ENCODE measurements around the gene RTP3. TPM values are rescaled to one million over a fixed set of nuclear protein-coding genes. Genes with fewer than 3 reads are reported as not detected.
"Not testable (repeated sequence)": the region's sequence is repeated elsewhere in the genome, so short reads cannot be mapped to it uniquely, and the experiment has no call there.

RTP3 gene
- total RNA-seq, 2 experiments from 2014 or later, result not detected

- no peak overlapping the region for H3K27ac Mint-ChIP-seq
- peaks cover 11% of the 10 kb centered on the region for H3K4me1 Mint-ChIP-seq (ENCODE audit: low read depth)
- ChIA-PET POLR2A (no interaction called here), CTCF (interaction anchor here (1.0 to 4.2 kb wide), 3 partner anchors 17 to 145 kb away, joined by 3 to 16 read pairs (median 3); no protein-coding TSS in a partner anchor)
- no peak for DNase-seq
- H3K36me3 Mint-ChIP-seq, result no peaks in the 10 kb centered on the region
- intact Hi-C loops (cut with micrococcal nuclease), result loop anchor here (5.0 kb wide), 2 partner anchors 52 to 212 kb away; no protein-coding TSS in a partner anchor
- no peaks in the 10 kb centered on the region for H3K27me3 Mint-ChIP-seq
- no peak overlapping the region for H3K4me3 Mint-ChIP-seq
- H3K9me3 Mint-ChIP-seq, result no peaks in the 10 kb centered on the region
Observed at GRCh38 chr3:46484911-46485778, 12.6 kb upstream of the RTP3 start.

- Mint-ChIP-seq H3K27me3 (no peaks in the 10 kb centered on the region), H3K4me3 (no peak overlapping the region), H3K4me1 (ENCODE audit: low read depth) (peaks cover 11% of the 10 kb centered on the region), H3K9me3 (no peaks in the 10 kb centered on the region), H3K36me3 (no peaks in the 10 kb centered on the region), H3K27ac (no peak overlapping the region)
- ChIA-PET POLR2A (no interaction called here), CTCF (interaction anchor here (1.0 to 4.2 kb wide), 3 partner anchors 16 to 144 kb away, joined by 3 to 16 read pairs (median 3); no protein-coding TSS in a partner anchor)
- intact Hi-C loops (cut with micrococcal nuclease), result loop anchor here (5.0 kb wide), 2 partner anchors 52 to 212 kb away; no protein-coding TSS in a partner anchor
- no peak for DNase-seq
Observed at GRCh38 chr3:46485779-46486175, 12.0 kb upstream of the RTP3 start.

DNA sequence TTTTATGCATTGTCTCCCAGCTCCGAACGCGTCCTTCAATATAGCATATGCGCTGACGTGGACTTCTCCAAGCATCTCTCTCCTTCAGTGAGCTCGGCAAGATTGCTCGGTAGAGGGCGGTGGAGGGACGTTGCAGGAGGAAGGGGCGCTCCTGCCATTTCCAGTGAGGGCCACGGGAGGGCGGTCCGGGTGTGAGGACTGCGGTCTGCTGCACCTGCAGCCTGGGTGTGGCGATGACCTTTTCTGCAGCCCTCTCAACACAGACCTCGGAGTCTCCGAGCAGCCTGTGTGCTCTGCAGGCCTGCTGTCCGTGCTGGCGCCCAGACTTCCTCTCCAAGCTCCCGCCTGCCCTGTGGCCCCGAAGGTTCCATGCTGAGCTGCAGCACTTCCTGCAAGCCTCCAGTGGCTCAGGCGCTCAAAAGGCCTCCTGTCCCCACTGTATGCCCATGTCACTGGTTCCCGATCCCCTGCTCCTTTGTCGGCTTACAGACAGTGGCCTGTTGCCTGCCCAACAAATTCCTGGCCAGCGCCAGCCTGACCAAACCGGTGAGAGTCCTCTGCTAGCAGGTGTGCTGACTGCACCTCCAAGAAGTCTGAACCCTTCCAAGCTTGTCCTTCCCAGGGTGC lies 8.9 kb upstream of the RTP3 start:
- H3K27ac Mint-ChIP-seq, result no peak overlapping the region
- peaks cover 11% of the 10 kb centered on the region for H3K4me1 Mint-ChIP-seq (ENCODE audit: low read depth)
- no peaks in the 10 kb centered on the region for H3K27me3 Mint-ChIP-seq
- H3K9me3 Mint-ChIP-seq, result no peaks in the 10 kb centered on the region
- intact Hi-C loops (cut with micrococcal nuclease), result loop anchor here (1.0 to 5.0 kb wide), 4 partner anchors 48 to 208 kb away; no protein-coding TSS in a partner anchor
- H3K4me3 Mint-ChIP-seq, result peak overlapping the region; percentile 21
- ChIA-PET CTCF (interaction anchor here (0.6 to 7.0 kb wide), 83 partner anchors 9 to 1522 kb away, joined by 3 to 250 read pairs (median 5); partner anchors contain the start of genes ALS2CL, CCR1, CCR5AS and CCRL2), POLR2A (interaction anchor here (1.2 kb wide), 2 partner anchors 119 to 141 kb away, joined by 4 read pairs; no protein-coding TSS in a partner anchor)
- peak; percentile 96 for DNase-seq
- H3K36me3 Mint-ChIP-seq, result no peaks in the 10 kb centered on the region

DNA sequence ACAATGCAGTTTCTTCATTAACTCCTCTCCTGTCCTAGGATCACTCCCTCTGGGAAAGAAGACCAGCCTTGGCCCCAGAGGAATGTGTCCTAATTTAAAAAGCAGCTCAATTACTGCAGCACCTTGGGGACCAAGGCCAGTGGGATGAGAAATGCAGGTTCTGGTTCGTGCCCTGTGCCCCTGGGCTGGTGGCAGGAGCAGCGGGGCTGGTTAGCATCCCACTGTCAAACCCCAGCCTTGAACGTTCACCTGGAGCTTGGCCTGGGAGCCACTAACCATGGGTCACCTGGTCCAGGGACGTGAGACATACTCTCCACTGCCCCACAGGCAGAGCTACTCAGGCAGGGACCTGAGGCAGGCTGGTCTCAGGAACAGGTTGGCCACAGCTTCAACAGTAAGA lies 8.4 kb upstream of the RTP3 start:
- Mint-ChIP-seq H3K4me3 (no peak overlapping the region), H3K36me3 (no peaks in the 10 kb centered on the region), H3K9me3 (no peaks in the 10 kb centered on the region), H3K4me1 (ENCODE audit: low read depth) (peaks cover 11% of the 10 kb centered on the region), H3K27ac (no peak overlapping the region), H3K27me3 (no peaks in the 10 kb centered on the region)
- no peak for DNase-seq
- POLR2A ChIA-PET, result interaction anchor here (1.2 kb wide), 2 partner anchors 120 to 140 kb away, joined by 4 read pairs; no protein-coding TSS in a partner anchor
- intact Hi-C loops (cut with micrococcal nuclease), result loop anchor here (5.0 kb wide), 2 partner anchors 48 to 208 kb away; no protein-coding TSS in a partner anchor
- CTCF ChIA-PET, result interaction anchor here (0.6 to 7.0 kb wide), 47 partner anchors 9 to 1522 kb away, joined by 3 to 250 read pairs (median 7); partner anchors contain the start of genes ALS2CL, CCR1, CCR5AS and CCRL2

- DNase-seq, result no peak
- H3K9me3 Mint-ChIP-seq, result no peaks in the 10 kb centered on the region
- H3K4me1 Mint-ChIP-seq (ENCODE audit: low read depth), result peaks cover 11% of the 10 kb centered on the region
- intact Hi-C loops (cut with micrococcal nuclease), result loop anchor here (5.0 kb wide), 2 partner anchors 47 to 207 kb away; no protein-coding TSS in a partner anchor
- no peak overlapping the region for H3K27ac Mint-ChIP-seq
- no peak overlapping the region for H3K4me3 Mint-ChIP-seq
- ChIA-PET POLR2A (interaction anchor here (1.2 kb wide), 1 partner anchor 140 kb away, joined by 4 read pairs; no protein-coding TSS in a partner anchor), CTCF (interaction anchor here (0.5 to 7.0 kb wide), 17 partner anchors 9 to 785 kb away, joined by 3 to 250 read pairs (median 8); partner anchors contain the start of genes ALS2CL and RTP3)
- no peaks in the 10 kb centered on the region for H3K27me3 Mint-ChIP-seq
- H3K36me3 Mint-ChIP-seq, result no peaks in the 10 kb centered on the region
Observed at GRCh38 chr3:46489875-46490274, 7.9 kb upstream of the RTP3 start.

DNA sequence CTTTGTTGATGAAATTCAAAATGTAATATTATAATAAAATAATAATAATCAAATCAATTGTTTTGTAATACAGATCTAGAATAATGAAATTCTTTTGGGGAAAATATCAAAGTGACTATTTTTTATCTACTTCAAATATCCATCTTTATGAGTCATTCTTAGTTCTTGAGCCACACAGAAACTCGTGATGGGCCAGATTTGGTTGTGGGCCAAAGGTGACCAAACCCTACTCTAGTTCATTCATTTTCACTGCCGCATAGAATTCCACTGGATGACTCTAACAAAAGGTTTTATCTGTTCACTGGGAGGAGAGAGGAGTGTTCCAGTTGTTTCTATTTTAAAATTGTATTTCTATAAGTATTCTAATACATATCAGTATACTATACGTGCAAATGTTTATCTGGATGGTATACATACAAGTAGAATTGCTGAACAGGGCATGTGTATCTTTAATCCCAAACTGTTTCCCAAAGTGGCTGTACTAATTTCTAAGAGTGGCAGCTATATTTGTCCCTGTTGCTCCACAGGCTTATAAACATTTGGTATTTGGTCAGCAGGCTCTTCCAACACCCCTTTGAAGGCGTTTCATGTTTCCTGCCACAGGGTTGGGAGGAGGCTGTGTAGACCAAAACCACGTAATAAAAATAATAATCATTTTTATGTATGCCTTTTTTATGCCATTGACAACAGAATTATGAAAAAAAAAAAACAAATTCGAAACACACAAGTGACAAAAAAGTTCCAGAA lies 7.3 kb upstream of the RTP3 start:
- CTCF ChIA-PET, result interaction anchor here (0.5 to 7.0 kb wide), 10 partner anchors 12 to 140 kb away, joined by 3 to 250 read pairs (median 10); no protein-coding TSS in a partner anchor
- Mint-ChIP-seq H3K9me3 (no peaks in the 10 kb centered on the region), H3K27ac (no peak overlapping the region), H3K4me1 (ENCODE audit: low read depth) (peaks cover 11% of the 10 kb centered on the region), H3K36me3 (no peaks in the 10 kb centered on the region), H3K27me3 (no peaks in the 10 kb centered on the region), H3K4me3 (no peak overlapping the region)
- DNase-seq, result no peak
- POLR2A ChIA-PET, result no interaction called here
- intact Hi-C loops (cut with micrococcal nuclease), result no loop called here

DNA sequence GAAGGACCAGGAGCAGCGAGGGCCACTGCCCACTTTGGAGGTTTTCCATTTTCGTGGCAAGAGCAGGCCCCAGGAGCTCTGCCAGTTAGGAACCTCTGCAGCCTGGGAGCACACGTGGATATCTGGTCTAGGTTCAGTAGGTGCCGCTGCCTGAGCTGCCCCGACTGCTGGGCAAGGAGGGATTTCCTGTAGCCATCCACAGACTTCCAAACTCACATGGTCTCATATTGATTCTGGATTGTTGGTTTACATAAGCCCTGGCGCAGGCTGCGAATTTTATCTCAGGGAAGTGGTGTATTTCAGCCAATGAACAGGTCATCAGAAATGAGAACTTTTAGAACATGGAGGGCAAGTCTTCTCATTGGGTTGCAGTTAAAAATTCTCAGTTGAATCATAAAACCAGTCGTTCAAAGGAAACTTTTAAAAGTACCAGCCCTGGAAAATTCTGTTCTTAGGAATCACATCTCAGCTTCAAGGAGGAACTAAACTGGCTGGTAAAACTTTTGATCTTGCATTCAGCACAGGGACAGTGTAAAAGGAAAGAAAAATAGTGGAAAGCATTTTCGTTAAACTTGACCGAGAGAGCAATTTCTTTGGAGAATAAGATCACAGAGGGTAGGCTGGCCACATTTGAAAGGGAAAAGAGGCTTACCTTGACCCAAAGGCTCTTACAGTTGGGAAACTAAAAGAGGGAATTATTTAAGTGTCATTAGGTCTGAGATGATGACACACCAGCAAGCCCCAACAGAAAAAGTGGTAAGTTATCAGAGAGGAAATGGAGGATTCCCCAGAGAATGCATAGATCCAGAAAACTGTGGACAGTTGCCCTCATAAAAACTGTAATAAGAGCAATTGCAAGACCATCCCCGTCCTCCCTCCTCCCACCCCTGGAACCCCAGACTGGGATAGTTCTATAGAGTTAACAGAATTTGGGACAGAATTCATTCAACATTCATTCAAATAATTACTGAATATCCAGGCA lies 6.4 kb upstream of the RTP3 start:
- ChIA-PET CTCF (interaction anchor here (0.9 to 7.0 kb wide), 4 partner anchors 10 to 139 kb away, joined by 3 to 168 read pairs (median 6); no protein-coding TSS in a partner anchor), POLR2A (no interaction called here)
- H3K4me1 Mint-ChIP-seq (ENCODE audit: low read depth), result peaks cover 11% of the 10 kb centered on the region
- H3K9me3 Mint-ChIP-seq, result no peaks in the 10 kb centered on the region
- no peak overlapping the region for H3K4me3 Mint-ChIP-seq
- DNase-seq, result no peak
- intact Hi-C loops (cut with micrococcal nuclease), result no loop called here
- no peak overlapping the region for H3K27ac Mint-ChIP-seq
- H3K36me3 Mint-ChIP-seq, result no peaks in the 10 kb centered on the region
- H3K27me3 Mint-ChIP-seq, result no peaks in the 10 kb centered on the region

GRCh38 chr3:46492890-46493547 lies 4.8 kb upstream of the RTP3 start:
- no peak for DNase-seq
- no peaks in the 10 kb centered on the region for H3K36me3 Mint-ChIP-seq
- intact Hi-C loops (cut with micrococcal nuclease), result no loop called here
- no peaks in the 10 kb centered on the region for H3K27me3 Mint-ChIP-seq
- ChIA-PET POLR2A (no interaction called here), CTCF (interaction anchor here (1.4 to 7.0 kb wide), 3 partner anchors 9 to 137 kb away, joined by 4 to 168 read pairs (median 8); no protein-coding TSS in a partner anchor)
- H3K4me1 Mint-ChIP-seq (ENCODE audit: low read depth), result peaks cover 11% of the 10 kb centered on the region
- H3K9me3 Mint-ChIP-seq, result no peaks in the 10 kb centered on the region
- no peak overlapping the region for H3K27ac Mint-ChIP-seq
- no peak overlapping the region for H3K4me3 Mint-ChIP-seq

DNA sequence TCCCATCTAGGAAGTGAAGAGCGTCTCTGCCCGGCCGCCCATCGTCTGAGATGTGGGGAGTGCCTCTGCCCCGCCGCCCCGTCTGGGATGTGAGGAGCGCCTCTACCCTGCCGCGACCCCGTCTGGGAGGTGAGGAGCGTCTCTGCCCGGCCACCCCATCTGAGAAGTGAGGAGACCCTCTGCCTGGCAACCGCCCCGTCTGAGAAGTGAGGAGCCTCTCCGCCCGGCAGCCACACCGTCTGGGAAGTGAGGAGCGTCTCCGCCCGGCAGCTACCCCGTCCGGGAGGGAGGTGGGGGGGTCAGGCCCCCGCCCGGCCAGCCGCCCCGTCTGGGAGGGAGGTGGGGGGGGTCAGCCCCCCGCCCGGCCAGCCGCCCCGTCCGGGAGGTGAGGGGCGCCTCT lies 3.3 kb upstream of the RTP3 start:
- intact Hi-C loops (cut with micrococcal nuclease); H3K9me3 Mint-ChIP-seq; H3K4me3 Mint-ChIP-seq; H3K36me3 Mint-ChIP-seq; H3K4me1 Mint-ChIP-seq (ENCODE audit: low read depth); CTCF ChIA-PET; DNase-seq; H3K27ac Mint-ChIP-seq; H3K27me3 Mint-ChIP-seq; POLR2A ChIA-PET: not testable (repeated sequence)

GRCh38 chr3:46495901-46496456 lies 1.8 kb upstream of the RTP3 start:
- intact Hi-C loops (cut with micrococcal nuclease), result loop anchor here (1.0 kb wide), 1 partner anchor 62 kb away; no protein-coding TSS in a partner anchor
- POLR2A ChIA-PET, result no interaction called here

More at GRCh38 chr3:46495901-46496456, 1.8 kb upstream of the RTP3 start:
- no peak overlapping the region for H3K27ac Mint-ChIP-seq
- no peaks in the 10 kb centered on the region for H3K36me3 Mint-ChIP-seq
- CTCF ChIA-PET, result interaction anchor here (0.6 to 4.7 kb wide), 8 partner anchors 13 to 1151 kb away, joined by 3 to 37 read pairs (median 4); no protein-coding TSS in a partner anchor
- no peak for DNase-seq
- no peaks in the 10 kb centered on the region for H3K27me3 Mint-ChIP-seq
- no peak overlapping the region for H3K4me3 Mint-ChIP-seq
- no peaks in the 10 kb centered on the region for H3K9me3 Mint-ChIP-seq
- peaks cover 3% of the 10 kb centered on the region for H3K4me1 Mint-ChIP-seq (ENCODE audit: low read depth)

All from activated CD4-positive, alpha-beta memory T cell treated with anti-CD3 and anti-CD28 coated beads for 36 hours (primary cell).